ENCODE data around the gene COL23A1. TPM values are rescaled to one million over a fixed set of nuclear protein-coding genes. Genes with fewer than 3 reads are reported as not detected.

Gene COL23A1
- total RNA-seq, 1 experiment from 2014 or later = not detected

GRCh38 chr5:178564811-178565550 is 25.2 kb downstream of the COL23A1 start:
- in situ Hi-C loops (cut with HindIII; ENCODE audit: low pct_unique_long_range_greater_than_20kb, low sequenced_read_pairs) = no loop called here
- no peak for DNase-seq (ENCODE audit: low read depth, low spot score)

- in situ Hi-C loops (cut with HindIII; ENCODE audit: low pct_unique_long_range_greater_than_20kb, low sequenced_read_pairs) = no loop called here
- DNase-seq (ENCODE audit: low read depth, low spot score) = no peak
Observed at GRCh38 chr5:178564397-178564796, 25.8 kb downstream of the COL23A1 start.

- no peak for DNase-seq (ENCODE audit: low read depth, low spot score)
- in situ Hi-C loops (cut with HindIII; ENCODE audit: low pct_unique_long_range_greater_than_20kb, low sequenced_read_pairs) = no loop called here
Observed at GRCh38 chr5:178563621-178564020, 26.6 kb downstream of the COL23A1 start.

DNA sequence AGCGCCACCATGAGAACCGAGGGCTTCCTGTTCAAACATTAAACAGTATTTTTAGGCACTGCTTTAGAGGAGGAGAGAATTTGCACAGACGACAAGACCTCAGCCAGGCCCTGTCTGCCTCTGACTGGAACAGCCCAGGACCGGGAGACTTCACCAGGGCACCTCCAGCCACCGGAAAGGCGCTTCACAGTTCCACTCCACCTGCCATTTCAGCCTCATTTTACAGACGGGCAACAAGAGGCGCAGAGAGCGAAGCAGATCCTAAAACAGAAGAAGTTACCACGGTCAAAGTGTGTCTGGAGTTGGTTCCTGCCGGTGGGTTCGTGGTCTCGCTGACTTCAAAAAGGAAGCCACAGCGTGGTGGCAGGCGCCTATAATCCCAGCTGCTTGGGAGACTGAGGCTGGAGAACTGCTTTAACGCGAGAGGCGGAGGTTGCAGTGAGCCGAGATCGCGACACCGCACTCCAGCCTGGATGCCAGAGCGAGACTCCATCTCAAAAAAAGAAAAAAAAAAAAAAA is 28.4 kb downstream of the COL23A1 start:
- DNase-seq (ENCODE audit: low read depth, low spot score) = no peak
- in situ Hi-C loops (cut with HindIII; ENCODE audit: low pct_unique_long_range_greater_than_20kb, low sequenced_read_pairs) = no loop called here

GRCh38 chr5:178560911-178561310 is 29.3 kb downstream of the COL23A1 start:
- in situ Hi-C loops (cut with HindIII; ENCODE audit: low pct_unique_long_range_greater_than_20kb, low sequenced_read_pairs) = no loop called here
- DNase-seq (ENCODE audit: low read depth, low spot score) = no peak

DNA sequence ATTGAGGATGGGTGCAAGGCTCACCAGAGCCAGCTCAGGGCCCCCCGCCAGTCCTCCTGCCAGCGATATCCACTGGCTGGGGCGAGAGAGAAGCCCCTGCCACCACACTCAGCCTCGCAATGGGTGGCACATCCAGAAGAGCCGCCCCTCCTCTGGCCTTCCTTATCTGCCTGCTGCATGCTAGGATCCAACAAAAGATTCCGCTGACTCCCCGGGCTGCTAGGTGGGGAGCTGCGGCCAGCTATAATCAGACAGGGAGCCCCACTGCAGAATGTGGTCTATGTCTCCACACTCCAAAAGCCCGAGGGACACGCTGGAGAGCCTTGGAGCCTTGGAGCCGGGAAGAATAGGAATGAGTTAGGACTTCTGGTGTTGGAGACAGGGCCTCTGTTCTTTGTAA is 32.8 kb downstream of the COL23A1 start:
- in situ Hi-C loops (cut with HindIII; ENCODE audit: low pct_unique_long_range_greater_than_20kb, low sequenced_read_pairs) = no loop called here
- no peak for DNase-seq (ENCODE audit: low read depth, low spot score)

DNA sequence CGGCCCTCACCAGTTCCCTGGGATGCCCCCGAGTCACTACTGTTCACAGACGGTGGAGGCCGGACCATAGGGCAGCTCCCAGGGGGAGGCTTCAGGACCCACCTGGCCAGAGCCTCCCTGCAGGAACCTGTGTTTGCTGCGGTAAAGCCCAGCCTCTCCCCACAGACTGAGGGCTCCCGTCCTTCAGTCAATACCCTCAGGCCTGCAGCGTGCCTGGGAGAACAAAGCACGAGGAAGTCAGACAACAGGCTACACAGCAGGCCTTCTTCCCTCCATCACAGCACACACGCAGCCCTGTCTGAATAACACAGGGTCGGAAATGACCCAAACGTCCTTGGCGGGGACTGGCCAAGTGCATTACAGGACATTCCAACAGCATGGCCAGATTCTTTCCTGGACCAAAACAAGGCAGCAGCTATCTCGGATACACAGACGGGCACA is 34.4 kb downstream of the COL23A1 start:
- DNase-seq (ENCODE audit: low read depth, low spot score) = no peak
- in situ Hi-C loops (cut with HindIII; ENCODE audit: low pct_unique_long_range_greater_than_20kb, low sequenced_read_pairs) = no loop called here

DNA sequence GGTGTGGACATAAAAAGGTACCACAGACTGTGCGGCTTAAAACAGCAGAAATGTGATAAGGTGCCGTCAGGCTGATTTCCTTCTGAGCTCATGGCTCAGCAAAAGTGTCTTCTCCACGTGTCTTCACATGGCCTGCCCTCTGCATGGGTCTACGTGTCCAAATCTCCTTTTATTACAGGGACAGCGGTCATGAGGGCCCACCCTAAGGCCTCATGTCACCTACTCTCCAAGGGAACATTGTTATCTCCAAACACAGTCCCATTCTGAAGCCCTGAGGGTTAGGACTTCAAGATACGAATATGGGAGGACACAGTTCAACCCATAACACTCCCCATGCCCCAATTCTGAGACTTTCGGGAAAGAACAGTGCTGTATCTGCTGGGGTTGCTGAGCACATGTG is 35.2 kb downstream of the COL23A1 start:
- no peak for DNase-seq (ENCODE audit: low read depth, low spot score)
- in situ Hi-C loops (cut with HindIII; ENCODE audit: low pct_unique_long_range_greater_than_20kb, low sequenced_read_pairs) = no loop called here

DNA sequence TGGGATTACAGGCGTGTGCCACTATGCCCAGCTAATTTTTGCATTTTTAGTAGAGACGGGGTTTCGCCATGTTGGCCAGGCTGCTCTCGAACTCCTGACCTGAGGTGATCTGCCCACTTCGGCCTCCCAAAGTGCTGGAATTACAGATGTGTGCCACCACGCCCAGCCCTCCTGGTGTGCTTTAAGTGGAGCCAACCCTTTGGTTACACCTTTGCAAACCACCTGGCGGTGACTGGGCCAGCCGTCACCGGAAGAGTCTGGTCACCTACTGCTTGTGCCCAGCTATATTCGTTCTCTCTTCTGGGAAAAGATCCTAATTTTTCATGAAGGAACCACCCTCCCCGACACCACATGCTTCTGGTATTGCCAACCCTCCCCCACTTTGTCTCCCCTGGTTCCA is 35.9 kb downstream of the COL23A1 start:
- DNase-seq (ENCODE audit: low read depth, low spot score) = no peak
- in situ Hi-C loops (cut with HindIII; ENCODE audit: low pct_unique_long_range_greater_than_20kb, low sequenced_read_pairs) = no loop called here

DNA sequence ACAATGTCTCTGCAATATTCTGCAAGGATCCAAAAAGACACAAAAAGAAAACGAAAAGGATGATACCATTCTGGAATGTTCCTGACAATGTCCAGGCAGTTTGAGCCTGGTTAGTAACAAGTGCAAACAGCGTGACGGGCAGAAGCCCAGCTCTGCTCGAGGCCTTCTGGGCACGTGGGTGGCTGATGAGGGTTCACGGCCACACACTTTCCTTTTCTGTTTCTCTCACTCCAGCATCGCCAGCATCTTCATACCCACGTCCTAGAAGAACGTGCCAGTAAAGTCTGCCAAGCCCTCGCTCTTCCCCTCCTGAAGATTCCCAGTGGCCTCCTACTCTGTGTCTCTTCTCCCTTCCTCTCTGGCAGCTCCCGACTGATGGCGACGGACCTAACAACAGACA is 36.7 kb downstream of the COL23A1 start:
- DNase-seq (ENCODE audit: low read depth, low spot score) = no peak
- in situ Hi-C loops (cut with HindIII; ENCODE audit: low pct_unique_long_range_greater_than_20kb, low sequenced_read_pairs) = no loop called here

GRCh38 chr5:178551468-178551867 is 38.7 kb downstream of the COL23A1 start:
- DNase-seq (ENCODE audit: low read depth, low spot score) = no peak
- in situ Hi-C loops (cut with HindIII; ENCODE audit: low pct_unique_long_range_greater_than_20kb, low sequenced_read_pairs) = no loop called here

DNA sequence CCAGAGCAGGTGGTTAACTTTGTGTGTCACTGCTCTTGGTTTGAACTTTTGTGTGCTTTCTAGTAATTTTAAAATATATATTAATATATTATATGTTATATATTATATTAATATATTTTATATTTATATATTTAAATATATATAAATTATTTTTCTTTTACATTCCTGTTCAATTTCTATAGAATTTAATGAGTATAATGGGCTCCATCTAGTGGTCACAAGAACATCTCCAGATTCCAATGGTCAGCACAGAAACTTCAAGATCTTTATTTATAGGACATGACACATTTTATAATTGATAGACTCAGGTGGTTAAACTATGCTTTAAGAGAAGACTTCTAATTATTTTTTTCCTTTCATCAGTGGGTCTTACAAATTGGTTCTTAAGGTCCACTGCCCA is 39.1 kb downstream of the COL23A1 start:
- in situ Hi-C loops (cut with HindIII; ENCODE audit: low pct_unique_long_range_greater_than_20kb, low sequenced_read_pairs) = no loop called here
- peak; percentile 41 for DNase-seq (ENCODE audit: low read depth, low spot score)

DNA sequence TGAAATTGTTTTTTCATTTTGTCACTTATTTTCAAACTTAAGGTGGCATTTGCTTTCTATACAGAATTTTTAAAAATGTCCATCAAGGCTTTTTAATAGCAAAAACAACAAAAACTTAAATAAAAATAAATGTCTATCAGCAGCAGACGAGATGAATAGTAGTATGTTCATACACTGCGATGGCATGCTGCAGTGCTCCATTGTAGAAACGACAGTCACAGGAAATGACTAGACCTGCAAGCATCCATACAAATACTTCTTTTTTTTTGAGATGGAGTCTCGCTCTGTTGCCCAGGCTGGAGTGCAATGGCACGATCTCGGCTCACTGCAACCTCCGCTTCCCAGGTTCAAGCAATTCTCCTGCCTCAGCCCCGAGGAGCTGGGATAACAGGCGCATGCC is 41.4 kb downstream of the COL23A1 start:
- DNase-seq (ENCODE audit: low read depth, low spot score) = no peak
- in situ Hi-C loops (cut with HindIII; ENCODE audit: low pct_unique_long_range_greater_than_20kb, low sequenced_read_pairs) = no loop called here

DNA sequence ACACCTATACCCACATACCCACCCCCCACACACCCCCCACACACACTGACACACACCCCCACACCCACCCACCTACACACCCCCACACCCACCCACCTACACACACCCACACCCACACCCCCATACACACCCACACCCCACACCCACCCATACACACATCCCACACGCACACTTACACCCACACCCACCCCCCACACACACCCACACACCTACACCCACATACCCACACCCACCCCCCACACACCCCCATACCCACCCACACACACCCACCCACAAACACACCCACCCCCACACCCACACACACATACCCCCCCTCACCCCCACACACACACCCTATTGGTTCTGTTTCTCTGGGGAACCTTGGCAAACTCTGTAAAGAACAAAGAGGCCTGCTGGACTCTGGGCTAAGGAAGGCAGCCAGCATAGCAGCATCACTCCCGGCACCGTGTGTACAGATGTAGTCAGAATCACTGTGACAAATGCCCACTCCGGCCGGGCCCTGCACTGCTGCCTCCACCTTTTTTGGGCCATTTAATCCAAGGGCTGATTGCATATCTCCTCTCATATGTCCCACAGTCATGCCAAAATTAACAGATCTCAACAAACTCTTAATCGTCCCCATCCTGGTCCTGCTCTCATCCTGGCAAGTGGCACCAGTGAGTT is 42.3 kb downstream of the COL23A1 start:
- in situ Hi-C loops (cut with HindIII; ENCODE audit: low pct_unique_long_range_greater_than_20kb, low sequenced_read_pairs) = no loop called here
- no peak for DNase-seq (ENCODE audit: low read depth, low spot score)

GRCh38 chr5:178547052-178547666 is 43.0 kb downstream of the COL23A1 start:
- in situ Hi-C loops (cut with HindIII; ENCODE audit: low pct_unique_long_range_greater_than_20kb, low sequenced_read_pairs) = no loop called here
- DNase-seq (ENCODE audit: low read depth, low spot score) = no peak

- in situ Hi-C loops (cut with HindIII; ENCODE audit: low pct_unique_long_range_greater_than_20kb, low sequenced_read_pairs) = no loop called here
- DNase-seq (ENCODE audit: low read depth, low spot score) = no peak
Observed at GRCh38 chr5:178546675-178547033, 43.5 kb downstream of the COL23A1 start.

GRCh38 chr5:178545941-178546674 is 44.1 kb downstream of the COL23A1 start:
- no peak for DNase-seq (ENCODE audit: low read depth, low spot score)
- in situ Hi-C loops (cut with HindIII; ENCODE audit: low pct_unique_long_range_greater_than_20kb, low sequenced_read_pairs) = no loop called here

DNA sequence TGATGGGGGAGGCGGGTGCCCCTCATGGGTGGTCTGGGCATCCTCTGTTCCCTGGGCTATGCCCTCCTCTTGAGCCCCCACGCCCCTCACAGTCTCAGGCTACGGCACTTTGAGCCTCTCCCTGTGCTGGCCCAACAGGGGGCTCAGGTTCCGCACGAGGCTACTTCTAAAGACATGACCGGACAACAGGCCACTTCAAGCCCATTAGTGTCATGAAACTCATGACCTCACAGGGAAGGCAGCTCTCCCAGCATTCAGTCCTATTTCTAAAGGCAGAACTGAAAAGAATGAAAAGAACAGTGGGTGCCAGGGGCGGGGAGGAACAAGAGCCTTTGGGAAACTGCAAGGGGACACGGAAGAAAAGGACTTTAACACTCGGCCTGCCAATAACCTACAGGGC is 45.0 kb downstream of the COL23A1 start:
- DNase-seq (ENCODE audit: low read depth, low spot score) = no peak
- in situ Hi-C loops (cut with HindIII; ENCODE audit: low pct_unique_long_range_greater_than_20kb, low sequenced_read_pairs) = no loop called here
